ENCODE results near the gene NIPAL3.
A peak's percentile ranks its signal among the peaks of the same experiment; 100 is the strongest.

NIPAL3 gene

GRCh38 chr1:24385160-24385940, 30.3 kb upstream of the NIPAL3 start:
- H3K4me2 ChIP-seq (ENCODE audit: low read length), result no peak overlapping the region
- no peaks in the 10 kb centered on the region for H3K79me2 ChIP-seq
- no peak overlapping the region for H2AFZ ChIP-seq
- no peaks in the 10 kb centered on the region for H3K4me1 ChIP-seq
- no peak overlapping the region for H3K27ac ChIP-seq
- no peaks in the 10 kb centered on the region for H3K36me3 ChIP-seq (ENCODE audit: control insufficient read depth, insufficient read depth, low read length)
- H3K9ac ChIP-seq, result no peak overlapping the region
- no peaks in the 10 kb centered on the region for H3K9me3 ChIP-seq (ENCODE audit: control insufficient read depth, low read length)
- no peak overlapping the region for H3K4me3 ChIP-seq (ENCODE audit: low read depth, low read length)
- no peaks in the 10 kb centered on the region for H3K27me3 ChIP-seq (ENCODE audit: control insufficient read depth, insufficient read depth, low read length)
- peak; percentile 12 for TF ChIP-seq CTCF (IDR thresholded peaks at IDR 0.05)

GRCh38 chr1:24386241-24386640, 29.4 kb upstream of the NIPAL3 start:
- no peaks in the 10 kb centered on the region for H3K9me3 ChIP-seq (ENCODE audit: control insufficient read depth, low read length)
- H3K79me2 ChIP-seq, result no peaks in the 10 kb centered on the region
- H3K4me3 ChIP-seq (ENCODE audit: low read depth, low read length), result no peak overlapping the region
- no peak for TF ChIP-seq CTCF (IDR thresholded peaks at IDR 0.05)
- H2AFZ ChIP-seq, result no peak overlapping the region
- H3K9ac ChIP-seq, result no peak overlapping the region
- H3K27ac ChIP-seq, result no peak overlapping the region
- no peak overlapping the region for H3K4me2 ChIP-seq (ENCODE audit: low read length)
- no peaks in the 10 kb centered on the region for H3K4me1 ChIP-seq
- H3K27me3 ChIP-seq (ENCODE audit: control insufficient read depth, insufficient read depth, low read length), result no peaks in the 10 kb centered on the region
- H3K36me3 ChIP-seq (ENCODE audit: control insufficient read depth, insufficient read depth, low read length), result no peaks in the 10 kb centered on the region

GRCh38 chr1:24386931-24387330, 28.7 kb upstream of the NIPAL3 start:
- Histone ChIP-seq H3K4me2 (ENCODE audit: low read length) (no peak overlapping the region), H3K27ac (no peak overlapping the region), H3K4me3 (ENCODE audit: low read depth, low read length) (no peak overlapping the region), H3K79me2 (no peaks in the 10 kb centered on the region), H3K36me3 (ENCODE audit: control insufficient read depth, insufficient read depth, low read length) (no peaks in the 10 kb centered on the region), H2AFZ (no peak overlapping the region), H3K9ac (no peak overlapping the region), H3K4me1 (no peaks in the 10 kb centered on the region), H3K27me3 (ENCODE audit: control insufficient read depth, insufficient read depth, low read length) (no peaks in the 10 kb centered on the region), H3K9me3 (ENCODE audit: control insufficient read depth, low read length) (no peaks in the 10 kb centered on the region)
- no peak for TF ChIP-seq CTCF (IDR thresholded peaks at IDR 0.05)

GRCh38 chr1:24387636-24388175, 27.9 kb upstream of the NIPAL3 start:
- Histone ChIP-seq H3K27ac (no peak overlapping the region), H3K4me1 (no peaks in the 10 kb centered on the region)

More at GRCh38 chr1:24387636-24388175, 27.9 kb upstream of the NIPAL3 start:
- TF ChIP-seq CTCF (IDR thresholded peaks at IDR 0.05), result no peak
- Histone ChIP-seq H3K27me3 (ENCODE audit: control insufficient read depth, insufficient read depth, low read length) (no peaks in the 10 kb centered on the region), H3K36me3 (ENCODE audit: control insufficient read depth, insufficient read depth, low read length) (no peaks in the 10 kb centered on the region), H3K4me3 (ENCODE audit: low read depth, low read length) (no peak overlapping the region), H3K4me2 (ENCODE audit: low read length) (no peak overlapping the region), H3K9ac (no peak overlapping the region), H2AFZ (no peak overlapping the region), H3K9me3 (ENCODE audit: control insufficient read depth, low read length) (no peaks in the 10 kb centered on the region), H3K79me2 (no peaks in the 10 kb centered on the region)

Measured in parathyroid adenoma (tissue), 2 donors.